ENCODE results near the gene TIMM22.

TIMM22 gene

GRCh38 chr17:1003972-1004768, 7.2 kb downstream of the TIMM22 start:
- TF ChIP-seq, protein P1, sequence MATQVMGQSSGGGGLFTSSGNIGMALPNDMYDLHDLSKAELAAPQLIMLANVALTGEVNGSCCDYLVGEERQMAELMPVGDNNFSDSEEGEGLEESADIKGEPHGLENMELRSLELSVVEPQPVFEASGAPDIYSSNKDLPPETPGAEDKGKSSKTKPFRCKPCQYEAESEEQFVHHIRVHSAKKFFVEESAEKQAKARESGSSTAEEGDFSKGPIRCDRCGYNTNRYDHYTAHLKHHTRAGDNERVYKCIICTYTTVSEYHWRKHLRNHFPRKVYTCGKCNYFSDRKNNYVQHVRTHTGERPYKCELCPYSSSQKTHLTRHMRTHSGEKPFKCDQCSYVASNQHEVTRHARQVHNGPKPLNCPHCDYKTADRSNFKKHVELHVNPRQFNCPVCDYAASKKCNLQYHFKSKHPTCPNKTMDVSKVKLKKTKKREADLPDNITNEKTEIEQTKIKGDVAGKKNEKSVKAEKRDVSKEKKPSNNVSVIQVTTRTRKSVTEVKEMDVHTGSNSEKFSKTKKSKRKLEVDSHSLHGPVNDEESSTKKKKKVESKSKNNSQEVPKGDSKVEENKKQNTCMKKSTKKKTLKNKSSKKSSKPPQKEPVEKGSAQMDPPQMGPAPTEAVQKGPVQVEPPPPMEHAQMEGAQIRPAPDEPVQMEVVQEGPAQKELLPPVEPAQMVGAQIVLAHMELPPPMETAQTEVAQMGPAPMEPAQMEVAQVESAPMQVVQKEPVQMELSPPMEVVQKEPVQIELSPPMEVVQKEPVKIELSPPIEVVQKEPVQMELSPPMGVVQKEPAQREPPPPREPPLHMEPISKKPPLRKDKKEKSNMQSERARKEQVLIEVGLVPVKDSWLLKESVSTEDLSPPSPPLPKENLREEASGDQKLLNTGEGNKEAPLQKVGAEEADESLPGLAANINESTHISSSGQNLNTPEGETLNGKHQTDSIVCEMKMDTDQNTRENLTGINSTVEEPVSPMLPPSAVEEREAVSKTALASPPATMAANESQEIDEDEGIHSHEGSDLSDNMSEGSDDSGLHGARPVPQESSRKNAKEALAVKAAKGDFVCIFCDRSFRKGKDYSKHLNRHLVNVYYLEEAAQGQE (IDR thresholded peaks at IDR 0.05; ENCODE audit: insufficient read depth in 1 of 2, low read depth in 2 of 2, low read length in 2 of 2) = no peak
- no peak for TF ChIP-seq SIN3A (IDR thresholded peaks at IDR 0.05; ENCODE audit: borderline replicate concordance, insufficient read depth, low read length)
- TF ChIP-seq POLR2AphosphoS5 (IDR thresholded peaks at IDR 0.05; ENCODE audit: low read depth, low read length) = no peak
- TF ChIP-seq TAF1 (IDR thresholded peaks at IDR 0.05; ENCODE audit: borderline replicate concordance, insufficient read depth, low read length) = no peak
- no peak for TF ChIP-seq FOXP2 (optimal IDR thresholded peaks at IDR 0.05; ENCODE audit: borderline replicate concordance, extremely low read depth, extremely low read length, insufficient read depth)

DNA sequence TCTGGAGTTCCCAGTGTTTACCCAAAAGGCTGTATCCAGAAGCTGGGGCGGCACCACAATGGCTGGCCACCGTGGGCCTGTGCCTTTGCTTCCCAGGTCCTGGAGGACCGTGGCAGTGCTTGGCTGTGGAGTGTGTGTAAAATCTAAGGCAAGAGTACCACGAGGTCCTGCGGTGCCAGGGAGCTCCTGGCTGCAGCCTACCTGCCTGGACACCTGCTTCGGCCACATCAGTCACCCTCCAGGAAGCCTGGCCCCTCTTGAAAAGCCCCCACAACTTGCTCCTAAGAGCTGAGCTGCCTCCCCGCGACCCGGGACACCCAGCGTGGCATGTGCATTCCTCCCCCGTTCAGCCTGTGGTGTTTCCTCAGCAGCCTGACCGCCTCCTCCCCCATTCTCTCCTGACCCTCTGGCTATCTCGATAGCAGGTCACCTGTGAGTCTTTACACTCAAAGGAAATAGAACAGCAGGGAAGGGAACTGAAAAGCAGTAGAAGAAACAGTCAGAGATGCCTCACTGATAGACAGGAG, 7.9 kb downstream of the TIMM22 start:
- no peak for TF ChIP-seq SIN3A (IDR thresholded peaks at IDR 0.05; ENCODE audit: borderline replicate concordance, insufficient read depth, low read length)
- no peak for TF ChIP-seq POLR2AphosphoS5 (IDR thresholded peaks at IDR 0.05; ENCODE audit: low read depth, low read length)
- no peak for TF ChIP-seq FOXP2 (optimal IDR thresholded peaks at IDR 0.05; ENCODE audit: borderline replicate concordance, extremely low read depth, extremely low read length, insufficient read depth)
- no peak for TF ChIP-seq TAF1 (IDR thresholded peaks at IDR 0.05; ENCODE audit: borderline replicate concordance, insufficient read depth, low read length)
- TF ChIP-seq, protein P1 (IDR thresholded peaks at IDR 0.05; ENCODE audit: insufficient read depth in 1 of 2, low read depth in 2 of 2, low read length in 2 of 2) = no peak

GRCh38 chr17:1005361-1005946, 8.5 kb downstream of the TIMM22 start:
- TF ChIP-seq, protein P1 (IDR thresholded peaks at IDR 0.05; ENCODE audit: insufficient read depth in 1 of 2, low read depth in 2 of 2, low read length in 2 of 2) = no peak
- TF ChIP-seq SIN3A (IDR thresholded peaks at IDR 0.05; ENCODE audit: borderline replicate concordance, insufficient read depth, low read length) (no peak), FOXP2 (optimal IDR thresholded peaks at IDR 0.05; ENCODE audit: borderline replicate concordance, extremely low read depth, extremely low read length, insufficient read depth) (no peak), POLR2AphosphoS5 (IDR thresholded peaks at IDR 0.05; ENCODE audit: low read depth, low read length) (no peak), TAF1 (IDR thresholded peaks at IDR 0.05; ENCODE audit: borderline replicate concordance, insufficient read depth, low read length) (no peak)

- TF ChIP-seq, protein P1 (IDR thresholded peaks at IDR 0.05; ENCODE audit: insufficient read depth in 1 of 2, low read depth in 2 of 2, low read length in 2 of 2) = no peak
- no peak for TF ChIP-seq TAF1 (IDR thresholded peaks at IDR 0.05; ENCODE audit: borderline replicate concordance, insufficient read depth, low read length)
- TF ChIP-seq SIN3A (IDR thresholded peaks at IDR 0.05; ENCODE audit: borderline replicate concordance, insufficient read depth, low read length) = no peak
- TF ChIP-seq FOXP2 (optimal IDR thresholded peaks at IDR 0.05; ENCODE audit: borderline replicate concordance, extremely low read depth, extremely low read length, insufficient read depth) = no peak
- no peak for TF ChIP-seq POLR2AphosphoS5 (IDR thresholded peaks at IDR 0.05; ENCODE audit: low read depth, low read length)
Measured at GRCh38 chr17:1006054-1006453, 9.1 kb downstream of the TIMM22 start.
